DOHH2 (cell line): ENCODE measurements around the gene DCHS2.

Experiments
- CTCF ChIP-seq: fragments of 200-600 bp; sonication (generic); IDR thresholded peaks from one replicate; pipeline ENCODE4 v1.5.1; 2014; ENCODE audit warnings: antibody characterized with exemption, mild to moderate bottlenecking, low read depth, low read length; ENCODE audit not compliant: poor library complexity, severe bottlenecking
- EZH2phosphoT487 ChIP-seq: fragments of 200-600 bp; sonication (generic); IDR thresholded peaks from 2 replicates; pipeline ENCODE4 v1.6.1; 2017; ENCODE audit warnings: borderline replicate concordance, mild to moderate bottlenecking, antibody characterized with exemption, low read length, moderate library complexity, mixed read lengths

DNA sequence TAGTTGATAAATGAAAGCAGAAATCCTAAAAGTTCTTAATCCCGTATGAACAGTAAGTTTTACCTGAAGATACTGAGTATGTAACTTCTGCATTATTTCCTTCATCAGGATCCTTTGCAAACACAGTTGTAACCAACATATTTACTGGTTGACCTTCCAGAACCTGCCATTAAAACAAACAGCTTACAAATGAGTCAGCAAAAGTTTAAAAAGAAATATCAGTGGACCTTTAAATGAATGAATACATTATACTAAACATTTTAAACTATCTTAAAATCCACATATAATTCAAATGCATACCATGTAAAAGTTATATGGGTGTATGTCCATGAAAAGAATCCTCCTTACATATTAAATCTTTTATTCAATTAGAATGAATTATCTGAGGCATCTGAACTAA, 163.6 kb downstream of the DCHS2 start:
- no peak for TF ChIP-seq EZH2phosphoT487
- no peak for TF ChIP-seq CTCF
